Esophagus squamous epithelium (tissue), 5 donors: ENCODE results near the gene ADARB2. TPM values are rescaled to one million over a fixed set of nuclear protein-coding genes. Genes with fewer than 3 reads are reported as not detected.

Source experiments
- DNase-seq: peaks from one replicate; lab custom pipeline; 2025; lab: John Stamatoyannopoulos, UW
- H3K27ac ChIP-seq, 4 donors: fragments of 200-600 bp; sonication (generic); one replicate each; pipeline ENCODE4 v1.5.1; 2016 to 2019; ENCODE audit warnings: mild to moderate bottlenecking in 1 of 4
- H3K27me3 ChIP-seq, 4 donors: fragments of 200-600 bp; sonication (generic); 1 replicate in 3 of 4; 2 replicates in 1 of 4; pipeline versions ENCODE4 v1.5.1 to v1.6.0; 2017 to 2021; ENCODE audit warnings: antibody characterized with exemption in 1 of 4
- H3K36me3 ChIP-seq, 3 donors: fragments of 200-600 bp; sonication (generic); one replicate each; pipeline ENCODE4 v1.5.1; 2016 to 2019
- H3K4me1 ChIP-seq, 3 donors: fragments of 200-600 bp; sonication (generic); one replicate each; pipeline ENCODE4 v1.5.1; 2017 to 2019
- H3K4me3 ChIP-seq, 4 donors: fragments of 200-600 bp; sonication (generic); 1 replicate in 3 of 4; 2 replicates in 1 of 4; pipeline ENCODE4 v1.5.1; 2016 to 2019; ENCODE audit warnings: mild to moderate bottlenecking in 2 of 4, moderate library complexity in 1 of 4
- H3K9me3 ChIP-seq, 3 donors: fragments of 200-600 bp; sonication (generic); one replicate each; pipeline ENCODE4 v1.5.1; 2016 to 2019
- POLR2A ChIP-seq, 4 donors: fragments of 450-650 bp; IDR thresholded peaks; one replicate each; pipeline ENCODE4 v1.6.1; 2017; ENCODE audit warnings: antibody characterized with exemption in 4 of 4, mild to moderate bottlenecking in 4 of 4, moderate library complexity in 3 of 4
- WGBS, 2 donors: methylation state at CpG; one replicate each; pipeline ENCODE4 v1.1.5; 2018; 5-methylcytosine and 5-hydroxymethylcytosine counted together
- intact Hi-C: fragments of 100-400 bp; cut with DNase I; formaldehyde crosslinking; loops from one replicate; pipeline ENCODE4 v1.15.0; 2022
- total RNA-seq, 4 donors: library from RNA; depleted of rRNA; stranded (reverse); fragments of >200 nt; gene quantifications; one replicate each; pipeline ENCODE4 v1.1.0, GENCODE V29; 2016
- TF ChIP-seq, protein P1 (sequence below), 6 experiments: fragments of 450-650 bp in 4 of 6; fragments of 200-600 bp in 2 of 6; sonication (generic) in 2 of 6; IDR thresholded peaks; one replicate each; pipeline ENCODE4 v1.5.1; 2016 to 2019; ENCODE audit warnings: antibody characterized with exemption in 6 of 6, mild to moderate bottlenecking in 4 of 6, moderate library complexity in 4 of 6
- donor health status: DM: yes; HTN: yes; CAD: no.

ADARB2 gene
- total RNA-seq, 4 donors from 2014 or later = 0.21 to 3.5 (median 1.5) TPM

GRCh38 chr10:1367938-1368841, 369.1 kb downstream of the ADARB2 start:
- H3K27ac ChIP-seq = no peak overlapping the region
- H3K4me1 ChIP-seq = peaks cover 0 to 16% (median 10%) of the 10 kb centered on the region in 3 donors
- H3K27me3 ChIP-seq = peaks cover 0 to 6% (median 0%) of the 10 kb centered on the region in 4 donors
- no peak overlapping the region for H3K4me3 ChIP-seq
- intact Hi-C loops = no loop called here
- 85 to 86% methylated on average over 8 to 14 of the region's 24 CpGs for WGBS, 2 donors
- no peak for TF ChIP-seq POLR2A (IDR thresholded peaks at IDR 0.05)
- TF ChIP-seq, protein P1, sequence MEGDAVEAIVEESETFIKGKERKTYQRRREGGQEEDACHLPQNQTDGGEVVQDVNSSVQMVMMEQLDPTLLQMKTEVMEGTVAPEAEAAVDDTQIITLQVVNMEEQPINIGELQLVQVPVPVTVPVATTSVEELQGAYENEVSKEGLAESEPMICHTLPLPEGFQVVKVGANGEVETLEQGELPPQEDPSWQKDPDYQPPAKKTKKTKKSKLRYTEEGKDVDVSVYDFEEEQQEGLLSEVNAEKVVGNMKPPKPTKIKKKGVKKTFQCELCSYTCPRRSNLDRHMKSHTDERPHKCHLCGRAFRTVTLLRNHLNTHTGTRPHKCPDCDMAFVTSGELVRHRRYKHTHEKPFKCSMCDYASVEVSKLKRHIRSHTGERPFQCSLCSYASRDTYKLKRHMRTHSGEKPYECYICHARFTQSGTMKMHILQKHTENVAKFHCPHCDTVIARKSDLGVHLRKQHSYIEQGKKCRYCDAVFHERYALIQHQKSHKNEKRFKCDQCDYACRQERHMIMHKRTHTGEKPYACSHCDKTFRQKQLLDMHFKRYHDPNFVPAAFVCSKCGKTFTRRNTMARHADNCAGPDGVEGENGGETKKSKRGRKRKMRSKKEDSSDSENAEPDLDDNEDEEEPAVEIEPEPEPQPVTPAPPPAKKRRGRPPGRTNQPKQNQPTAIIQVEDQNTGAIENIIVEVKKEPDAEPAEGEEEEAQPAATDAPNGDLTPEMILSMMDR (IDR thresholded peaks at IDR 0.05) = no peak
- no peak for DNase-seq
- H3K9me3 ChIP-seq = no peaks in the 10 kb centered on the region
- H3K36me3 ChIP-seq = no peaks in the 10 kb centered on the region

DNA sequence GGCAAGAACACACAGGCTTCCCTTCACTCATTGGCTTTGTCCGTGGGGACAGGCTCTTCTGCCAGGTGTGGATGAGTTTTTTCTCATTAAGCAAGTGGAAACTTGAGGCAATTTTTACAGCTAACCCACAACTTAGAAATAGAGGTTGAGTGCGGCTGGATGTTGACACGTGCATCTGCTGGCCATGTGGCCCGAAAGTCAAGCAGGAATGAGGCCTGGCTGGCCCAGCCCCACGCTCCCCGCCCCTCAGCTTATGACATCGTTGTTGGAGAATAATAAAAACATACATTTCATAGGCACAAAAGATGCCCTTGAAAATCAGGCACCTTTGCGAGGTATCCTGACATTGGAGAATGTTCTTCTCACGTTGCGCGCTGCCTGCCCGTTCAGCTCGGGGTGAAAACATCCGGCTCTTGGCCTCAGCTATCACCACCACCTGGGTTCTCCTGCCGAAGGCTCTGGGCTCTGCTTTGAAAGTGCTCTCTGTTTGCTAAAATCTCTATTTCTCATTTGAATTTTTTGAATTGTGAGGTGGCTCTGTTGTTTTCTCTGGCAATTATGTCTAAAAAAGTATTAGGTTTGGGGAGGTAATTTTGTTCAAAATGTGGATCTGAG, 370.4 kb downstream of the ADARB2 start:
- Histone ChIP-seq H3K36me3 (no peaks in the 10 kb centered on the region), H3K27me3 (peaks cover 0 to 6% (median 0%) of the 10 kb centered on the region in 4 donors), H3K4me1 (peaks cover 0 to 16% (median 10%) of the 10 kb centered on the region in 3 donors), H3K27ac (no peak overlapping the region), H3K4me3 (no peak overlapping the region), H3K9me3 (no peaks in the 10 kb centered on the region)
- 64 to 74% methylated on average over 13 to 14 of the region's 15 CpGs for WGBS, 2 donors
- DNase-seq = no peak
- intact Hi-C loops = no loop called here
- no peak for TF ChIP-seq POLR2A (IDR thresholded peaks at IDR 0.05)
- TF ChIP-seq, protein P1 (IDR thresholded peaks at IDR 0.05) = no peak

- TF ChIP-seq, protein P1 (IDR thresholded peaks at IDR 0.05) = no peak
- no peak for TF ChIP-seq POLR2A (IDR thresholded peaks at IDR 0.05)
- 69% methylated on average over 2 of the region's 6 CpGs; no CpG with 5 or more reads in 1 of the 2 donors for WGBS, 2 donors
- Histone ChIP-seq H3K4me3 (no peak overlapping the region), H3K27me3 (peaks cover 0 to 6% (median 0%) of the 10 kb centered on the region in 4 donors), H3K36me3 (no peaks in the 10 kb centered on the region), H3K27ac (no peak overlapping the region), H3K4me1 (peaks cover 0 to 16% (median 10%) of the 10 kb centered on the region in 3 donors), H3K9me3 (no peaks in the 10 kb centered on the region)
- intact Hi-C loops = no loop called here
- no peak for DNase-seq
These were observed 371.0 kb downstream of the ADARB2 start for GRCh38 chr10:1366322-1366691.

GRCh38 chr10:1365540-1366321, 371.6 kb downstream of the ADARB2 start:
- Histone ChIP-seq H3K27ac (no peak overlapping the region), H3K9me3 (no peaks in the 10 kb centered on the region), H3K4me3 (no peak overlapping the region), H3K4me1 (peaks cover 0 to 16% (median 10%) of the 10 kb centered on the region in 3 donors), H3K27me3 (peaks cover 0 to 6% (median 0%) of the 10 kb centered on the region in 4 donors), H3K36me3 (no peaks in the 10 kb centered on the region)
- TF ChIP-seq POLR2A (IDR thresholded peaks at IDR 0.05) = no peak
- TF ChIP-seq, protein P1 (IDR thresholded peaks at IDR 0.05) = no peak
- intact Hi-C loops = no loop called here
- 81 to 83% methylated on average over 8 of the region's 8 CpGs for WGBS, 2 donors
- no peak for DNase-seq
